Astrocyte (in vitro differentiated cells and primary cell): ENCODE data around the gene NAALADL2. TPM values are rescaled to one million over a fixed set of nuclear protein-coding genes. Genes with fewer than 3 reads are reported as not detected.

Experiments used
- DNase-seq: peaks from one replicate; pipeline ENCODE4 v3.0.0-alpha.2; 2010; ENCODE audit warnings: low read depth
- FAIRE-seq: peaks from 2 replicates; lab custom pipeline; 2011; peaks lifted over from hg19 to GRCh38; lab: Jason Lieb, UNC
- H2AFZ ChIP-seq: 2 replicates; pipeline ENCODE4 v1.6.0; 2012; ENCODE audit warnings: low read depth, low read length, inconsistent platforms
- H3K27ac ChIP-seq: 2 replicates; pipeline ENCODE4 v1.5.1; 2011; ENCODE audit warnings: low read depth, low read length, inconsistent platforms
- H3K27me3 ChIP-seq: 2 replicates; pipeline ENCODE4 v1.6.0; 2011; ENCODE audit warnings: low read length, inconsistent platforms; ENCODE audit not compliant: insufficient read depth
- H3K36me3 ChIP-seq: 2 replicates; pipeline ENCODE4 v1.5.1; 2011; ENCODE audit warnings: low read length, inconsistent platforms; ENCODE audit not compliant: insufficient read depth
- H3K4me1 ChIP-seq: 2 replicates; pipeline ENCODE4 v1.5.1; 2011; ENCODE audit warnings: low read length, inconsistent platforms; ENCODE audit not compliant: insufficient read depth
- H3K4me2 ChIP-seq: 2 replicates; pipeline ENCODE4 v1.6.0; 2012; ENCODE audit warnings: low read length, inconsistent platforms
- H3K4me3 ChIP-seq: 2 replicates; pipeline ENCODE4 v1.5.1; 2011; ENCODE audit warnings: low read depth, mild to moderate bottlenecking, low read length, inconsistent platforms; ENCODE audit not compliant: insufficient read depth
- H3K79me2 ChIP-seq: 2 replicates; pipeline ENCODE4 v1.6.0; 2012; ENCODE audit warnings: mild to moderate bottlenecking, low read length, inconsistent platforms; ENCODE audit not compliant: insufficient read depth
- H3K9ac ChIP-seq: 2 replicates; pipeline ENCODE4 v1.6.0; 2012; ENCODE audit warnings: mild to moderate bottlenecking, low read length, inconsistent platforms
- H3K9me3 ChIP-seq: 2 replicates; pipeline ENCODE4 v1.5.1; 2012; ENCODE audit warnings: low read depth, mild to moderate bottlenecking, low read length, inconsistent platforms; ENCODE audit not compliant: insufficient read depth
- H4K20me1 ChIP-seq: 2 replicates; pipeline ENCODE4 v1.6.0; 2012; ENCODE audit warnings: low read length, inconsistent platforms; ENCODE audit not compliant: insufficient read depth
- H3K27ac Mint-ChIP-seq: one replicate; pipeline ENCODE4 v1.8.0; 2021; ENCODE audit warnings: mild to moderate bottlenecking, mixed read lengths; ENCODE audit not compliant: unreplicated experiment
- H3K27me3 Mint-ChIP-seq: one replicate; pipeline ENCODE4 v1.8.0; 2021; ENCODE audit warnings: low read depth, mixed read lengths; ENCODE audit not compliant: unreplicated experiment
- H3K36me3 Mint-ChIP-seq: one replicate; pipeline ENCODE4 v1.8.0; 2021; ENCODE audit warnings: low read depth, mixed read lengths; ENCODE audit not compliant: unreplicated experiment
- H3K4me1 Mint-ChIP-seq: one replicate; pipeline ENCODE4 v1.8.0; 2021; ENCODE audit warnings: low read depth, mixed read lengths; ENCODE audit not compliant: unreplicated experiment
- H3K4me3 Mint-ChIP-seq: one replicate; pipeline ENCODE4 v1.8.0; 2021; ENCODE audit warnings: mild to moderate bottlenecking, moderate library complexity, mixed read lengths; ENCODE audit not compliant: unreplicated experiment
- H3K9me3 Mint-ChIP-seq: one replicate; pipeline ENCODE4 v1.8.0; 2021; ENCODE audit warnings: mild to moderate bottlenecking, mixed read lengths; ENCODE audit not compliant: unreplicated experiment
- CTCF ChIP-seq: IDR thresholded peaks from 2 replicates; pipeline ENCODE4 v1.5.1; 2011; ENCODE audit warnings: low read depth, mild to moderate bottlenecking, inconsistent platforms, low read length, moderate library complexity; ENCODE audit not compliant: insufficient read depth
- EZH2 ChIP-seq: IDR thresholded peaks from 2 replicates; pipeline ENCODE4 v1.6.1; 2012; ENCODE audit warnings: mild to moderate bottlenecking, low read length, inconsistent platforms; ENCODE audit not compliant: insufficient read depth
- total RNA-seq: library from RNA; stranded (reverse); gene quantifications from 2 replicates; pipeline ENCODE4 v1.2.1, GENCODE V29; 2021

Gene NAALADL2
- total RNA-seq, 1 donor from 2014 or later, result 2.7 TPM

- no peak overlapping the region for H3K4me3 ChIP-seq
- Mint-ChIP-seq H3K36me3 (no peaks in the 10 kb centered on the region), H3K9me3 (peaks cover 3% of the 10 kb centered on the region), H3K27ac (no peak overlapping the region), H3K4me1 (no peaks in the 10 kb centered on the region), H3K27me3 (no peaks in the 10 kb centered on the region), H3K4me3 (no peak overlapping the region)
- H3K9ac ChIP-seq, result no peak overlapping the region
- TF ChIP-seq EZH2, result no peak
- TF ChIP-seq CTCF, result no peak
- H3K9me3 ChIP-seq, result no peaks in the 10 kb centered on the region
- H3K4me1 ChIP-seq, result no peaks in the 10 kb centered on the region
- H3K36me3 ChIP-seq, result no peaks in the 10 kb centered on the region
- DNase-seq (no peak), FAIRE-seq (no peak)
- H2AFZ ChIP-seq, result no peak overlapping the region
- H4K20me1 ChIP-seq, result no peaks in the 10 kb centered on the region
- H3K79me2 ChIP-seq, result no peaks in the 10 kb centered on the region
- no peak overlapping the region for H3K27ac ChIP-seq
- no peak overlapping the region for H3K4me2 ChIP-seq
- no peaks in the 10 kb centered on the region for H3K27me3 ChIP-seq
Measured at GRCh38 chr3:174846055-174846454, 13.1 kb upstream of the NAALADL2 start.

- no peak overlapping the region for H3K27ac ChIP-seq
- Mint-ChIP-seq H3K4me3 (no peak overlapping the region), H3K27ac (no peak overlapping the region), H3K9me3 (no peaks in the 10 kb centered on the region), H3K4me1 (no peaks in the 10 kb centered on the region), H3K36me3 (no peaks in the 10 kb centered on the region), H3K27me3 (no peaks in the 10 kb centered on the region)
- no peaks in the 10 kb centered on the region for H3K27me3 ChIP-seq
- FAIRE-seq, result peak; percentile 26
- no peak overlapping the region for H3K4me3 ChIP-seq
- H3K79me2 ChIP-seq, result no peaks in the 10 kb centered on the region
- no peak for TF ChIP-seq CTCF
- TF ChIP-seq EZH2, result no peak
- no peak overlapping the region for H3K4me2 ChIP-seq
- no peak overlapping the region for H2AFZ ChIP-seq
- no peak for DNase-seq
- H3K36me3 ChIP-seq, result no peaks in the 10 kb centered on the region
- H3K9me3 ChIP-seq, result no peaks in the 10 kb centered on the region
- no peaks in the 10 kb centered on the region for H3K4me1 ChIP-seq
- H3K9ac ChIP-seq, result no peak overlapping the region
- no peaks in the 10 kb centered on the region for H4K20me1 ChIP-seq
Measured at GRCh38 chr3:174854987-174855386, 4.1 kb upstream of the NAALADL2 start.

GRCh38 chr3:174857301-174857700, 1.8 kb upstream of the NAALADL2 start:
- Mint-ChIP-seq H3K27ac (no peak overlapping the region), H3K4me1 (no peaks in the 10 kb centered on the region), H3K4me3 (no peak overlapping the region), H3K36me3 (no peaks in the 10 kb centered on the region), H3K27me3 (no peaks in the 10 kb centered on the region), H3K9me3 (no peaks in the 10 kb centered on the region)
- no peaks in the 10 kb centered on the region for H3K4me1 ChIP-seq
- H3K27me3 ChIP-seq, result no peaks in the 10 kb centered on the region
- no peaks in the 10 kb centered on the region for H3K36me3 ChIP-seq
- no peak overlapping the region for H3K4me2 ChIP-seq
- TF ChIP-seq EZH2 (no peak), CTCF (no peak)
- no peak for DNase-seq
- H2AFZ ChIP-seq, result no peak overlapping the region
- no peaks in the 10 kb centered on the region for H3K79me2 ChIP-seq
- no peaks in the 10 kb centered on the region for H4K20me1 ChIP-seq
- no peaks in the 10 kb centered on the region for H3K9me3 ChIP-seq
- no peak overlapping the region for H3K4me3 ChIP-seq
- H3K9ac ChIP-seq, result no peak overlapping the region
- FAIRE-seq, result no peak
- no peak overlapping the region for H3K27ac ChIP-seq
